Measurements from ENCODE around the gene IMP3. TPM values are rescaled to one million over a fixed set of nuclear protein-coding genes. Genes with fewer than 3 reads are reported as not detected.
A peak's percentile ranks its signal among the peaks of the same experiment; 100 is the strongest.

The IMP3 gene
- total RNA-seq, 1 experiment from 2014 or later, result 84.5 TPM

DNA sequence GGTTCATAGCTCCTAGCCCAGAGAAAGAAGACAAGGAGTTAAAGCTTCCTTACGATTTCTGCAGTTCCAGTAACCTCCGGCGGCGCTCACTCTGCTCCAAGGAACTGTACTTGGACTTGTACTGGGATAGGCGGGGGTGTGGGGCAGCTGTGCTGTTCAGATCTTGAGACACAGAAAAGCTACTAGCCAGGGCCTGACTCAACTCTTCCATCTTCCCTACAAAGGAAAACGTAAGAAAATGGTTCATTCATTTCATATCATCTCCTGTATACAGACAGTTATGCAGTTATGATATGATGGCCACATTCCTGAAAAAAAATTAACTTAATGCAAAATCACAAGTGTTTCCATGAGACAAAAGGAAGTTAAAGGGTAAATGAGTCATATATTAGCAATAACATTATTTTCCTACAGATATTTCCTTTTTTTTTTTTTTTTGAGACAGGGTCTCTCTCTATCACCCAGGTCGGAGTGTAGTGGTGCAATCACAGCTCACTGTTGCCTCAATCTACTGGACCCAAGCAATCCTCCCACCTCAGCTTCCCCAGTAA lies 19.1 kb downstream of the IMP3 start:
- Histone ChIP-seq H3K36me3 (ENCODE audit: insufficient read depth, low read length, poor library complexity, severe bottlenecking) (peaks cover 40% of the 10 kb centered on the region), H3K9me3 (ENCODE audit: low read depth, low read length, poor library complexity, severe bottlenecking) (no peaks in the 10 kb centered on the region), H3K4me1 (ENCODE audit: insufficient read depth, low read length, poor library complexity, severe bottlenecking) (peaks cover 20% of the 10 kb centered on the region), H3K27me3 (replicated peaks; ENCODE audit: insufficient read depth, low read depth, low read length, poor library complexity) (no peaks in the 10 kb centered on the region), H3K4me3 (ENCODE audit: low read depth, low read length, poor library complexity, severe bottlenecking) (peak overlapping the region; percentile 7), H3K27ac (ENCODE audit: low read depth, low read length, poor library complexity, severe bottlenecking) (peak overlapping the region; percentile 96)
- intact Hi-C loops (cut with micrococcal nuclease; ENCODE audit: unreplicated experiment), result loop anchor here (10.0 kb wide), 1 partner anchor 116 kb away; no protein-coding TSS in a partner anchor
- DNase-seq (ENCODE audit: low spot score), result peak; percentile 60
- CTCF ChIA-PET, result interaction anchor here (0.6 to 1.7 kb wide), 3 partner anchors 17 to 170 kb away, joined by 5 to 14 read pairs (median 14); no protein-coding TSS in a partner anchor
- TF ChIP-seq, protein P1, sequence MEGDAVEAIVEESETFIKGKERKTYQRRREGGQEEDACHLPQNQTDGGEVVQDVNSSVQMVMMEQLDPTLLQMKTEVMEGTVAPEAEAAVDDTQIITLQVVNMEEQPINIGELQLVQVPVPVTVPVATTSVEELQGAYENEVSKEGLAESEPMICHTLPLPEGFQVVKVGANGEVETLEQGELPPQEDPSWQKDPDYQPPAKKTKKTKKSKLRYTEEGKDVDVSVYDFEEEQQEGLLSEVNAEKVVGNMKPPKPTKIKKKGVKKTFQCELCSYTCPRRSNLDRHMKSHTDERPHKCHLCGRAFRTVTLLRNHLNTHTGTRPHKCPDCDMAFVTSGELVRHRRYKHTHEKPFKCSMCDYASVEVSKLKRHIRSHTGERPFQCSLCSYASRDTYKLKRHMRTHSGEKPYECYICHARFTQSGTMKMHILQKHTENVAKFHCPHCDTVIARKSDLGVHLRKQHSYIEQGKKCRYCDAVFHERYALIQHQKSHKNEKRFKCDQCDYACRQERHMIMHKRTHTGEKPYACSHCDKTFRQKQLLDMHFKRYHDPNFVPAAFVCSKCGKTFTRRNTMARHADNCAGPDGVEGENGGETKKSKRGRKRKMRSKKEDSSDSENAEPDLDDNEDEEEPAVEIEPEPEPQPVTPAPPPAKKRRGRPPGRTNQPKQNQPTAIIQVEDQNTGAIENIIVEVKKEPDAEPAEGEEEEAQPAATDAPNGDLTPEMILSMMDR (conservative IDR thresholded peaks at IDR 0.05; ENCODE audit: low read depth, low read length), result no peak
- no TSS peak for BruUV-seq (replicated peaks)
- POLR2A ChIA-PET (ENCODE audit: low non-redundant PET), result interaction anchor here (0.6 to 0.9 kb wide), 3 partner anchors 14 to 261 kb away, joined by 6 to 14 read pairs (median 6); no protein-coding TSS in a partner anchor

DNA sequence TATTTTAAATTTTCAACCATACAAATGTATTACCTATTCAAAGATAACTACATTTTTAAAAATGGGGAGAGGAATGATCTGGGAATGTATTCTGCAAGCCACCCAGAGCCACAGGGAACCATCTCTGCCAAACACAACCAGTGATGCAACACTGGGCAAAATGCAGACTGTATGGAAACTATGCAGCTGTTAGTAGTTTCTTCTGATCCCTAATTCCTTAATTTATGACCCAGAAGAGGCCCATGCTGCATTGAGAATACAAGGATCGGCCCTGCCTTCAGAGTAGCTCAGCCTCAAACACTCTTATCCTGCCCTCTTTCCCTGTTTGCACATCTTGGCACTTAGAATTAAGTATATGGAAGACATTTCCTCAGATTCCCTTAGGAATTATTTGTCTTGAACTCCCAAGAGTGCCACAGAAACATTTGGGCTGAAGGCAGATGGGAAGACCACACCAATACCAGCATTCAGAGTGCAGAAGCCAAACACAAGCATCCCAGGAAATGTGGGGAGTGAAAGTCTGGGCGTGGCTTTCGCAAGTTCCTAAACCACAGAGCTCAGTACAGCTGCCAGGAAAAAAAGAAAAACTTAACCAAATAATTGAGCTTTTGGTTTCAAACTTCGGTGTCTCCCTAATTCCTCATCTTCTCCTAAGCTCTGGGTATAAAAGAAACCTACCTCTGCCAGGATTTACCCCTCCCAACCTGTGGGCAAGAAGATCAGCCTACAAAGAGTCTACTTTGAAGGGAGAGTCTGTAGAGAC lies 19.8 kb downstream of the IMP3 start:
- ChIA-PET POLR2A (ENCODE audit: low non-redundant PET) (interaction anchor here (0.7 to 0.9 kb wide), 2 partner anchors 165 to 260 kb away, joined by 6 read pairs; no protein-coding TSS in a partner anchor), CTCF (interaction anchor here (0.6 to 1.7 kb wide), 4 partner anchors 18 to 169 kb away, joined by 3 to 14 read pairs (median 10); no protein-coding TSS in a partner anchor)
- Histone ChIP-seq H3K9me3 (ENCODE audit: low read depth, low read length, poor library complexity, severe bottlenecking) (no peaks in the 10 kb centered on the region), H3K4me3 (ENCODE audit: low read depth, low read length, poor library complexity, severe bottlenecking) (peak overlapping the region; percentile 7), H3K27ac (ENCODE audit: low read depth, low read length, poor library complexity, severe bottlenecking) (peak overlapping the region; percentile 96), H3K4me1 (ENCODE audit: insufficient read depth, low read length, poor library complexity, severe bottlenecking) (peaks cover 20% of the 10 kb centered on the region), H3K36me3 (ENCODE audit: insufficient read depth, low read length, poor library complexity, severe bottlenecking) (peaks cover 44% of the 10 kb centered on the region), H3K27me3 (replicated peaks; ENCODE audit: insufficient read depth, low read depth, low read length, poor library complexity) (no peaks in the 10 kb centered on the region)
- intact Hi-C loops (cut with micrococcal nuclease; ENCODE audit: unreplicated experiment), result loop anchor here (10.0 kb wide), 1 partner anchor 115 kb away; no protein-coding TSS in a partner anchor
- TF ChIP-seq EZH2 (IDR thresholded peaks at IDR 0.05; ENCODE audit: borderline replicate concordance, low read depth, low read length, poor library complexity, severe bottlenecking), result no peak
- TF ChIP-seq, protein P1 (conservative IDR thresholded peaks at IDR 0.05; ENCODE audit: low read depth, low read length), result no peak
- no TSS peak for BruUV-seq (replicated peaks)
- peak; percentile 73 for DNase-seq (ENCODE audit: low spot score)

DNA sequence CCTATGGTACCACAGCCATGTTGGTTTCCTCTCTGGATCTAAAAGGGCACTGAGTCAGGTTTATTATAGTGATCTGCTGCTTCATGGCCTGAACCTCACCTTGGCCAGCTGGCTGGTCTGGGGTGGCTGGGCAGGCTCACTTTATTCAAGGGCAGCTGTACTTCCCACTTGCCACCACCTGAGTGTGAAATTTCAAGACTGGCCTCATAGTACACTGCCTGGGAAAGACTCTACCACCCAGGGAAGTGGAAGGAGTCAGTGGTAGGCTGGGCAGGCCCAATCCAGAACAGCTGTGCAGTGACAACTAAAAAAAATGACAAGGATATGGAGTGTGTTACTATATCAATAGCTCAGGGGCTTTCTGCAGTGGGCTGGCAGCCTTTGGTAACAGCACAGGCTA lies 23.3 kb downstream of the IMP3 start:
- no peak for TF ChIP-seq EZH2 (IDR thresholded peaks at IDR 0.05; ENCODE audit: borderline replicate concordance, low read depth, low read length, poor library complexity, severe bottlenecking)
- TF ChIP-seq, protein P1 (conservative IDR thresholded peaks at IDR 0.05; ENCODE audit: low read depth, low read length), result no peak
- no peak overlapping the region for H3K27ac ChIP-seq (ENCODE audit: low read depth, low read length, poor library complexity, severe bottlenecking)
- H3K9me3 ChIP-seq (ENCODE audit: low read depth, low read length, poor library complexity, severe bottlenecking), result no peaks in the 10 kb centered on the region
- no TSS peak for BruUV-seq (replicated peaks)
- CTCF ChIA-PET, result no interaction called here
- POLR2A ChIA-PET (ENCODE audit: low non-redundant PET), result no interaction called here
- no peak overlapping the region for H3K4me3 ChIP-seq (ENCODE audit: low read depth, low read length, poor library complexity, severe bottlenecking)
- H3K27me3 ChIP-seq (replicated peaks; ENCODE audit: insufficient read depth, low read depth, low read length, poor library complexity), result no peaks in the 10 kb centered on the region
- no peak for DNase-seq (ENCODE audit: low spot score)
- peaks cover 20% of the 10 kb centered on the region for H3K4me1 ChIP-seq (ENCODE audit: insufficient read depth, low read length, poor library complexity, severe bottlenecking)
- intact Hi-C loops (cut with micrococcal nuclease; ENCODE audit: unreplicated experiment), result no loop called here
- H3K36me3 ChIP-seq (ENCODE audit: insufficient read depth, low read length, poor library complexity, severe bottlenecking), result peaks cover 69% of the 10 kb centered on the region
